ENCODE measurements around the gene TSPAN18. TPM values are rescaled to one million over a fixed set of nuclear protein-coding genes. Genes with fewer than 3 reads are reported as not detected.
A peak's percentile ranks its signal among the peaks of the same experiment; 100 is the strongest.

TSPAN18 gene
- total and polyA plus RNA-seq, 2 of the 8 experiments (the other 6 are each of a cell fraction or from before 2014, with no cell fraction given), result 5.2 to 10.2 TPM

DNA sequence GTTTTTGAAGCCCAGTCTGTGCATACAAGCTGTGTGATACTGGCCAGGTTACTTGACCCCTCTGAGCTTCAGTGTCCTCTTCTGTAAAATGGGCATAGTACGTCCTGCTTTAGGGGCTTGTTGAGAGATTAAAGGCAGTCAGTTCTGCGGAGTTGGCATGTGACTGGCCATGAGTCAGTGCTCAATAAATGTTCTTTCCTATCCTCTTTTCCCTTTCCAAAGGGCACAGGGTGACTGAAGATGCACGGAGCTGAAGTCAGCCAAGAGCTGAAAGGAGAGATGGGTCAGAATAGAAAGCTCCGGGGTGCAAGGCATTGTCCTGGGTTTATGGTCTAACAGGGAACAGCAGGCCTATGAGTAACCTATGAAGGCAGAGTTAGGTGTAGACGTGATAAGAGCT, 175.0 kb downstream of the TSPAN18 start:
- Histone ChIP-seq H2BK20ac (ENCODE audit: low read length) (no peak overlapping the region; the same call in 1 of the 2 replicates), H4K5ac (ENCODE audit: insufficient read length, low read depth, low read length) (no peak overlapping the region), H3K27ac (ENCODE audit: low read depth, low read length) (no peak overlapping the region), H3K9ac (replicated peaks in 1 of 4; ENCODE audit: extremely low read depth in 1 of 4, low read depth in 3 of 4, low read length in 3 of 4) (no peak overlapping the region), H4K8ac (ENCODE audit: extremely low read depth, insufficient read depth, low read length) (no peak overlapping the region), H2AFZ (ENCODE audit: low read length) (no peak overlapping the region), H4K20me1 (replicated peaks in 1 of 2; ENCODE audit: control insufficient read depth in 1 of 2, insufficient read depth in 2 of 2, low read length in 2 of 2) (no peaks in the 10 kb centered on the region), H2BK5ac (ENCODE audit: low read depth, low read length) (no peak overlapping the region), H3K23ac (ENCODE audit: insufficient read length) (no peak overlapping the region), H3K4me2 (ENCODE audit: insufficient read depth in 1 of 2, low read depth in 2 of 2, low read length in 2 of 2) (no peak overlapping the region), H3K36me3 (ENCODE audit: control insufficient read depth in 2 of 4, insufficient read depth in 4 of 4, low read length in 3 of 4) (no peaks in the 10 kb centered on the region; a peak in 1 of 8 replicates), H3K9me3 (ENCODE audit: insufficient read depth in 2 of 2, low read depth in 1 of 2, low read length in 1 of 2) (no peaks in the 10 kb centered on the region), H3K79me2 (ENCODE audit: control insufficient read depth in 1 of 2, insufficient read depth in 2 of 2, low read length in 2 of 2) (no peaks in the 10 kb centered on the region), H3K18ac (ENCODE audit: extremely low read depth, low read length) (no peak overlapping the region), H3K4me1 (replicated peaks in 1 of 4; ENCODE audit: control insufficient read depth in 3 of 4, insufficient read depth in 4 of 4, low read length in 3 of 4) (peaks cover 2 to 14% (median 7%) of the 10 kb centered on the region in 4 experiments), H4K91ac (replicated peaks; ENCODE audit: insufficient read length, low read length) (no peak overlapping the region), H2AK5ac (ENCODE audit: low read depth, low read length) (no peak overlapping the region), H2BK12ac (ENCODE audit: low read depth, low read length) (0 out of 2 replicates have a peak overlapping the region, but pooled peaks have one; percentile 11), H3K4me3 (ENCODE audit: extremely low read depth in 1 of 4, insufficient read depth in 2 of 4, low read depth in 3 of 4, low read length in 4 of 4) (no peak overlapping the region), H3K23me2 (ENCODE audit: low read depth, low read length) (no peaks in the 10 kb centered on the region), H3K4ac (replicated peaks; ENCODE audit: insufficient read length, low read depth, low read length) (no peak overlapping the region), H2BK15ac (ENCODE audit: low read length) (no peak overlapping the region), H3K56ac (replicated peaks; ENCODE audit: insufficient read length, low read depth, low read length) (no peak overlapping the region), H3K79me1 (ENCODE audit: low read depth, low read length) (no peaks in the 10 kb centered on the region), H3K14ac (ENCODE audit: insufficient read length) (no peak overlapping the region), H2BK120ac (replicated peaks; ENCODE audit: low read depth, low read length) (no peak overlapping the region), H3K27me3 (replicated peaks in 1 of 4; ENCODE audit: control insufficient read depth in 3 of 4, extremely low read depth in 1 of 4, insufficient read depth in 3 of 4, low read length in 3 of 4) (0 out of 7 replicates have a peak, but pooled peaks cover 0 to 3% (median 0%) of the 10 kb centered on the region in 4 experiments)
- DNase-seq (ENCODE audit: low read depth in 1 of 2, low spot score in 2 of 2) (no peak), FAIRE-seq (no peak)
- ChIA-PET CTCF (ENCODE audit: partially characterized antibody) (interaction anchor here (0.7 to 4.3 kb wide), 18 partner anchors 8 to 285 kb away, joined by 3 to 24 read pairs (median 4); no protein-coding TSS in a partner anchor), POLR2A (ENCODE audit: partially characterized antibody) (no interaction called here)
- 83% methylated on average over 5 of the region's 5 CpGs; no CpG with 5 or more reads in 1 of the 2 experiments for WGBS, 2 experiments (ENCODE audit: extremely low coverage in 1 of 2, insufficient coverage in 1 of 2, insufficient read length in 1 of 2, insufficient replicate concordance in 2 of 2, low coverage in 1 of 2, low lambda C conversion rate in 2 of 2, missing lambda C conversion rate in 1 of 2)
- TF ChIP-seq GABPA (IDR thresholded peaks at IDR 0.05; ENCODE audit: borderline replicate concordance, insufficient read depth, low read length) (no peak), E2F6 (IDR thresholded peaks at IDR 0.05) (no peak), SUZ12 (IDR thresholded peaks at IDR 0.05; ENCODE audit: low read length) (no peak), ZNF274 (IDR thresholded peaks at IDR 0.05; ENCODE audit: borderline replicate concordance, extremely low read depth, low read length) (no peak), NRF1 (IDR thresholded peaks at IDR 0.05; ENCODE audit: low read depth, low read length) (no peak), KDM4A (IDR thresholded peaks at IDR 0.05; ENCODE audit: low read depth, low read length, severe bottlenecking) (no peak), PHF8 (conservative IDR thresholded peaks at IDR 0.05; ENCODE audit: low read depth, low read length) (no peak), TAF1 (IDR thresholded peaks at IDR 0.05; ENCODE audit: low read depth, low read length) (no peak), HDAC6 (IDR thresholded peaks at IDR 0.05; ENCODE audit: low read depth, low read length) (no peak), SIRT6 (IDR thresholded peaks at IDR 0.05; ENCODE audit: low read length) (no peak), HDAC2 (IDR thresholded peaks at IDR 0.05; ENCODE audit: borderline replicate concordance in 1 of 2, low read depth in 2 of 2, low read length in 2 of 2) (no peak)
- TF ChIP-seq, protein P1, sequence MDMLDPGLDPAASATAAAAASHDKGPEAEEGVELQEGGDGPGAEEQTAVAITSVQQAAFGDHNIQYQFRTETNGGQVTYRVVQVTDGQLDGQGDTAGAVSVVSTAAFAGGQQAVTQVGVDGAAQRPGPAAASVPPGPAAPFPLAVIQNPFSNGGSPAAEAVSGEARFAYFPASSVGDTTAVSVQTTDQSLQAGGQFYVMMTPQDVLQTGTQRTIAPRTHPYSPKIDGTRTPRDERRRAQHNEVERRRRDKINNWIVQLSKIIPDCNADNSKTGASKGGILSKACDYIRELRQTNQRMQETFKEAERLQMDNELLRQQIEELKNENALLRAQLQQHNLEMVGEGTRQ (IDR thresholded peaks at IDR 0.05; ENCODE audit: low read length), result no peak
